Ecto neural progenitor cell (in vitro differentiated cells): ENCODE measurements around the gene GJA8.
"Not testable (repeated sequence)": the region's sequence is repeated elsewhere in the genome, so short reads cannot be mapped to it uniquely, and the experiment has no call there.

Experiments used
- DNase-seq: peaks from one replicate; pipeline ENCODE4 v3.0.0-alpha.2; 2018; ENCODE audit warnings: low spot score

GJA8 gene

GRCh38 chr1:147902253-147902845, at the start of gene GJA8:
GJA8 (plus strand) TSS chr1:147902795; CDS start chr1:147907956, 5,161 bp downstream.
- DNase-seq, result no peak

DNA sequence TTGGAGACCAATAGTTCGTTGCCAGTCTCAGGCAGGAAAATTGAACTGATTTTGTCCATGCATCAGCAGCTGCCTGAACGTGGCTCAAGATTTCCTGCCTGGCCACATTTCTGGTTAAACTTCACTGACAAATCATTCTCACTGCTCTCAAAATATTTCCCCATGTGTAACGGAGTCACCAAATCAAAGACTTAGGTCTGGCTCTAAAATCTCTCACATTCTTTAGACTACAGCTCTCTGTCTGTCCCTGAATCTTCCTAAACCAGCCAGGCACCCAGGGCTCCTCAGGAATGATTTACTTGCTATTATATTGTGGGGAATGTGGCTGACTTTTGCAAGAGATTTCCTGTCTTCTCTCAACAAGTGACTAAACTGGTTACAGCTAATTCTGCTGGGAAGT, 49.2 kb upstream of the GJA8 start:
- no peak for DNase-seq

- not testable (repeated sequence) for DNase-seq
Observed at GRCh38 chr1:147854989-147855388, 47.6 kb upstream of the GJA8 start.

DNA sequence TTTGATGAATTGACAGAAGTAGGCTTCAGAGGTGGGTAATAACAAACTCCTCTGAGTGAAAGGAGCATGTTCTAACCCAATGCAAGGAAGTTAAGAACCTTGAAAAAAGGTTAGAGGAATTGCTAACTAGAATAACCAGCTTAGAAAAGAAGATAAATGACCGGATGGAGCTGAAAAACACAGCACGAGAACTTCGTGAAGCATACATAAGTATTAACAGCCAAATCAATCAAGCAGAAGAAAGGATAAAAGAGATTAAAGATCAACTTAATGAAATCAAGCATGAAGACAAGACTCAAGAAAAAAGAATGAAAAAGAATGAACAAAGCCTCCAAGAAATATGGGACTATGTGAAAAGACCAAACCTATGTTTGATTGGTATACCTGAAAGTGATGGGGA, 46.6 kb upstream of the GJA8 start:
- not testable (repeated sequence) for DNase-seq

DNA sequence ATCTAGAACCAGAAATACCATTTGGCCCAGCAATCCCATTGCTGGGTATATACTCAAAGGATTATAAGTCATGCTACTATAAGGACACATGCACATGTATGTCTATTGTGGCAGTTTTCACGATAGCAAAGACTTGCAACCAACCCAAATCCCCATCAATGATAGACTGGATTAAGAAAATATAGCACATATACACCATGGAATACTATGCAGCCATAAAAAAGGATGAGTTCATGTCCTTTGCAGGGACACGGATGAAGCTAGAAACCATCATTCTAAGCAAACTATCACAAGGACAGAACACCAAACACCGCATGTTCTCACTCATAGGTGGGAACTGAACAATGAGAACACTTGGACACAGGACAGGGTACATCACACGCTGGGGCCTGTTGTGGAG, 35.4 kb upstream of the GJA8 start:
- not testable (repeated sequence) for DNase-seq

GRCh38 chr1:147878022-147878421, 24.6 kb upstream of the GJA8 start:
- no peak for DNase-seq

- no peak for DNase-seq
Observed at GRCh38 chr1:147879911-147880310, 22.7 kb upstream of the GJA8 start.

- DNase-seq, result no peak
Observed at GRCh38 chr1:147882535-147882934, 20.1 kb upstream of the GJA8 start.

GRCh38 chr1:147890177-147890790, 12.3 kb upstream of the GJA8 start:
- DNase-seq, result peak; percentile 90

- DNase-seq, result no peak
Observed at GRCh38 chr1:147891088-147891487, 11.5 kb upstream of the GJA8 start.

DNA sequence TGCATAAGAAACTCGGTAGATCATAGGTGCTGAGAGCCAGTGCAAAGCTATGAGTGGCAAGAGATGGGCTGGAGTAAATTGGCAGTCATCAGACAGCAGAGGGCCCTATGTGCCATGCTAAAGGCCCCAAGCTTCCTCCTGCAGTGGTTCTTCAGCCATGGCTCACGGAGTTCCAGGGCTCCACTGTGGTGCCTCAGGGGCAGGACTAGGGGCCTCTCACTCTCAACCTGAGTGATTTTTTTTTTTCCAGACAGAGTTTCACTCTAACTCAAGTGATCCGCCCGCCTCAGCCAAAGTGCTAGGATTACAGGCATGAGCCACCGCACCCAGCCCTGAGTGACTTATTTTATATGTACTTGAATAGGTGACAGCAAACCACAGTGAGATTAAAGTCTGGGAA, 10.4 kb upstream of the GJA8 start:
- peak; percentile 50 for DNase-seq

DNA sequence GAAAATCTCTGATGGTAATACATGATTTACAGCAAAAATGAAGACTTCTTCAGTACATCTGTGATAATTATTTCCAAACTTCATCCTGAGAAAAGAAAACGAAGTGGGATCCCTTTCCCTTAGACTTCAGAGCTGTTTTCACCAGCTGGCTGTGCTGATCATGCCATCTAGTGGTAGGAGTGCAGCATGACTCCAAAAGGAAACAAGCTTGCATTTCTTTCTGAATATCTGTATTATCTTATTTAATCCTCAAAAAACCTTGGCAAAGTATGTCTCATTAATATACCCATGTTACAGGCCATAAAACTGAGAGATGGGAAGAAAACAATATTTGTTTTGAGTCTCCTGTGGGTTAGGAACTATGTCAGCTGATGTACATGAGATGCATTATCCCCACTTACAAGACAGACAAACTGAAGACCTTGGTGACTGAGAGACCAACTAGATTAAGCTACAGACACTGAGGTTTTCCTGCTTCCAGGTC, 9.8 kb upstream of the GJA8 start:
- no peak for DNase-seq

- DNase-seq, result no peak
Observed at GRCh38 chr1:147895123-147895522, 7.5 kb upstream of the GJA8 start.

GRCh38 chr1:147897029-147897752, 5.4 kb upstream of the GJA8 start:
- peak; percentile 63 for DNase-seq

DNA sequence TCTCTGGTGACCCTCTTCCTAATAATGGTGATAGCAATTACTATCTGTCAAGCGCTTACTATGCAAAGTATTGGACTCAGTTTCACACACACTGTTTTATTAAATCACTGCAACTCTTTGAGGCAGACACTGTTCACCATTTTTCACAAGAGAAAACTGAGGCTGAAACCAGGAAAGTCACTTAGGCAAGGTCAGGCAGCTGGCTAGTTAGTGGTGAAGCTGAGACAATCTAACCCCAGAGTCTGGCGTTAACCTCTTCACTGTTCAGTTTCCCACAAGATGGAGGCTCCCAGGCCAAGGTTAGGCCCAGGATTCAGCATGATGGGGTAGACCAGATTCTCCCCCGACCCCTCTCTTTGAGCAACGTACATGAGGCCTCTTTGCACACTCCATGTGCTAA, 4.8 kb upstream of the GJA8 start:
- no peak for DNase-seq

DNA sequence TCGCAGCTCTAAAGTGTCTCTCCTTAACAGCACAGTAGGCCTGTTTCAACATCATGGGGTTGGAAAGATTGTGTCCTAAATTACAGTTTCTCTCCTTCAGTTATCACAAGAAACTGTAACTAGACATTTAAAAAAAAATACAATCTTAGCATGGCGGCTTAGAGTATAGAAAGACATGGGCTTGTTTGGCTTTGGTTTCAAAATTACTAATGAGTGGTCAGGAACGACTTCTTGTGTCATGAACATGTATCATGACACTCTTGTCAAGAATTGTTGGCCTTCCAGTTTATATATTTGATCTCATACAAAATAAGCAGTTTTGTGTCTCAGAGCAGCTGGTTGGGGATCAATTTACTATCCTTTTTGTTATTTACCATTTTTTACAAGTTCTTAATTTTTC, 2.1 kb downstream of the GJA8 start:
- DNase-seq, result no peak

DNA sequence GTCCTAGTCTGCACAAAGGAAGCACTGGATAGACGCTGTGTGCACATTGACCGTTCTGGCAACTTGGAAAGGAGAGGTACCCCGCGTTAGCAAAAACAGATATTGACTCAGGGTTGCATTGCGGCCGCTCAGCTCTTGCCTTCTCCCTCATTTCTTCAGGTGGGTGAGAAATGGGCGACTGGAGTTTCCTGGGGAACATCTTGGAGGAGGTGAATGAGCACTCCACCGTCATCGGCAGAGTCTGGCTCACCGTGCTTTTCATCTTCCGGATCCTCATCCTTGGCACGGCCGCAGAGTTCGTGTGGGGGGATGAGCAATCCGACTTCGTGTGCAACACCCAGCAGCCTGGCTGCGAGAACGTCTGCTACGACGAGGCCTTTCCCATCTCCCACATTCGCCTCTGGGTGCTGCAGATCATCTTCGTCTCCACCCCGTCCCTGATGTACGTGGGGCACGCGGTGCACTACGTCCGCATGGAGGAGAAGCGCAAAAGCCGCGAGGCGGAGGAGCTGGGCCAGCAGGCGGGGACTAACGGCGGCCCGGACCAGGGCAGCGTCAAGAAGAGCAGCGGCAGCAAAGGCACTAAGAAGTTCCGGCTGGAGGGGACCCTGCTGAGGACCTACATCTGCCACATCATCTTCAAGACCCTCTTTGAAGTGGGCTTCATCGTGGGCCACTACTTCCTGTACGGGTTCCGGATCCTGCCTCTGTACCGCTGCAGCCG, 5.4 kb downstream of the GJA8 start:
- no peak for DNase-seq

- no peak for DNase-seq
Observed at GRCh38 chr1:147912553-147912952, 10.0 kb downstream of the GJA8 start.

DNA sequence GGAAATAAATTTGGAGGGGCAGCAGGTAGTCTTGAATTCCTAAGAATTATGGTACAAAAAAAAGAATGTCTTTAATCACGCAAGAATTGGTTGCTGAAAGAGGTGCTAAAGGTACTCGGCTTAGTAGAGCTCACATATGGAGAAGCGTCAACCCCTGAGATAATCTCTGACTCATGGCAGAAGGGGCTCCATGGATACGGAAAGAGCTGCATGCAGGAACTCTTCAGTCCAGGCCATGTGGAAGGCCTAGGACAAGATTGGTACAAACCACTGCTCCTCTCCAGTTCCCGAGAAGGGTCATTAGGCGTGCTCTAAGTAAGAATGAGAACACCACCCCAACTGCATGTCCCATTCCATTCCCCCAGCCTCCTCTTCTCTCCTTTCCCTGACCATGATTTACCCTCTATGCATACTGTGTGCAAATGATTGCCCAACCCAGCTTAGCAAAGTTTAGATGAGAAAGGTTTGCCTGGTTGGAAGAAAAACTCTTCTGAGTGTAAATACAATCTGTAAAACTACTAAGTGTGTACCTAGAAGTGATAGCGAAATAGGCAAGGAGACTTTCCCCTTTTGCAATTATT, 10.9 kb downstream of the GJA8 start:
- no peak for DNase-seq

DNA sequence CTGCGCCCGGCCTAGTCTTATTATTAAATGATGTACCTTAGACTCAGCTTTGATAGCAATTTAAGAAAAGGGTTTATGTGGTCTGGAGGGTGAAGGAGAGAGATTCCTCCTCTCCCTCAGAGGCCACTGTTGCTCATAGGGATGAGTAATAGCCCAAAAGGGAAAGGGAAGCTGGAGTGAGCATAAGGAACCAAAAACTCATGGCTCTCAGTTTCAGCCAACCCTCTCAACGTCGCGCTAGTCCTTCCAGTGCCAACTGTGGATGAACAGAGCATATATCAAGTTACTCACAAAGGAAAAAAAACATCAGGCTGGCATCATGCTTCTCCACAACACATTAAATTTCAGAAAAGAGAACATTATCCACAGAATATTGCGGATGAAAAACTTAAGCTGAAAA, 17.3 kb downstream of the GJA8 start:
- no peak for DNase-seq

GRCh38 chr1:147924813-147925212, 22.2 kb downstream of the GJA8 start:
- no peak for DNase-seq

- DNase-seq, result not testable (repeated sequence)
Observed at GRCh38 chr1:147927215-147927614, 24.6 kb downstream of the GJA8 start.
